GM12891 (cell line): Measurements from ENCODE around the gene GTF2H2C_2.
"Not testable (repeated sequence)": the region's sequence is repeated elsewhere in the genome, so short reads cannot be mapped to it uniquely, and the experiment has no call there.

Experiments
- DNase-seq: peaks from one replicate; pipeline ENCODE4 v3.0.0; 2011; ENCODE audit warnings: low spot score; ENCODE audit not compliant: insufficient read length
- FAIRE-seq: peaks from 2 replicates; lab custom pipeline; 2011; peaks lifted over from hg19 to GRCh38; lab: Jason Lieb, UNC

GTF2H2C_2 gene

DNA sequence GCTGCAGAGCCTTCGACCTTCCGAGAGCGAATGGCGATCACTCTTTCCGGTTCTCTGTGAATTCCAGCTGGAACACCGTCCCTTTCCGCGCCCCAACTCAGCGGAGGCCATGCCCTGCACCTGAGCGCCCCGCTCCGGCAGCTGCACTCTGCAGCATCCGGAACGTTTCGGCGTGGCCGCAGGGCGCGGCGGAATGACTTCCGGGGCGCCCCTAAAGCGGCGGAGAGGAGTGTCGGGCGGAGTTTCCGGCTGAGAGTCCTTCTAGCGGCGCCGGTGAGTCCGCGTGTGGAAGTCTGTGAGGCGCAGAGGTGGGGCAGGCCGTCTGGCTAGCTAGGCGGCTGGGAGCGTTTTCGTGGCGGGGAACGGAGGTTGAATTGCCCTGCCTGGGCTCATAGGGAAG, at the start of gene GTF2H2C_2:
Gene GTF2H2C_2 (plus strand): TSS at position 252 of the 400 bp plus-strand sequence.
- not testable (repeated sequence) for FAIRE-seq, DNase-seq

- not testable (repeated sequence) for DNase-seq, FAIRE-seq
Observed at GRCh38 chr5:70400984-70401686, 14.0 kb upstream of the GTF2H2C_2 start.

- not testable (repeated sequence) for DNase-seq, FAIRE-seq
Observed at GRCh38 chr5:70421322-70421721, 6.2 kb downstream of the GTF2H2C_2 start.

DNA sequence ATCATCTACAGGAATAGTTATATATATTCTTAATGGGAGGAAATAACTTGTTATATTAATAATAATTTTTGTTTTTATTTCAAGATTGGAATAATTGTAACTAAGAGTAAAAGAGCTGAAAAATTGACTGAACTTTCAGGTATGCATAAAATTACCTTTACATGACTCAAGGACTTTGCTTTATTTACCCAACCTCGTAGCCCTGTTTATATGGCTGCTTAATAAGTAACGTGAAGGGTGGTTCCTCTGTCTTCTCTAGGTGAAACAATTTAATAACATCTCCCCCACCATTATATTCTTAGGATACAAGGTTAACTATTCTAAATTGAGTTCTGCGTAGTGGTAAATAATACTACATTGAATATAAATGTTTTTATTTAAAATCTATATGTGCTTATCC, 8.0 kb downstream of the GTF2H2C_2 start:
- not testable (repeated sequence) for DNase-seq, FAIRE-seq

- DNase-seq, FAIRE-seq: not testable (repeated sequence)
Observed at GRCh38 chr5:70438518-70438917, 23.4 kb downstream of the GTF2H2C_2 start.

- not testable (repeated sequence) for FAIRE-seq, DNase-seq
Observed at GRCh38 chr5:70449565-70449964, 34.4 kb downstream of the GTF2H2C_2 start.

- not testable (repeated sequence) for FAIRE-seq, DNase-seq
Observed at GRCh38 chr5:70451249-70451984, 36.2 kb downstream of the GTF2H2C_2 start.

- DNase-seq, FAIRE-seq: not testable (repeated sequence)
Observed at GRCh38 chr5:70457093-70457492, 41.9 kb downstream of the GTF2H2C_2 start.

DNA sequence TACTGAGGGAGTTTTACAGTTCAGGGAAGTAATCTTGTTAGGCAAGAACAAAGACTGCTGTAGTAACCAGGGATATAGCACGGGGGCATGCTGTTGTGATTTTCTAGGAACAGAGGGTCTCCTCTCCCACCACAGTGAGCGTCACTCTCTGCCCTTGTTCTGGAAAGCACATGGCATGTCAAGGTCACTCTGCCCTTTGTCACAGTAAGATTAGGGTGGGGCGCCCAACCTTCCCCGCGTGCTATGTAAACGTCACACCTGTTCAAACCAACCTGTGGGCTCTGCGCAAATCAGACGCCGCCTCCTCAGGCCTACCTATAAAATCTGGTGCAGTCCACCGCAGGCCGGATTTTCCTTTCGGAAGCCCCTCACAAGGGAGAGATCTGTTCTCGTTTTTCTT, 44.0 kb downstream of the GTF2H2C_2 start:
- FAIRE-seq, DNase-seq: not testable (repeated sequence)

- FAIRE-seq, DNase-seq: not testable (repeated sequence)
Observed at GRCh38 chr5:70461984-70462383, 46.8 kb downstream of the GTF2H2C_2 start.

- not testable (repeated sequence) for DNase-seq, FAIRE-seq
Observed at GRCh38 chr5:70464019-70464637, 49.0 kb downstream of the GTF2H2C_2 start.

GRCh38 chr5:70469926-70470509, 54.9 kb downstream of the GTF2H2C_2 start:
- DNase-seq, FAIRE-seq: not testable (repeated sequence)
